Keratinocyte (primary cell): ENCODE data around the gene MRTFA. TPM values are rescaled to one million over a fixed set of nuclear protein-coding genes. Genes with fewer than 3 reads are reported as not detected.
A peak's percentile ranks its signal among the peaks of the same experiment; 100 is the strongest.

Source experiments
- DNase-seq: peaks from one replicate; pipeline ENCODE4 v3.0.0-alpha.2; 2011; ENCODE audit warnings: low read depth, missing footprints, low spot score
- FAIRE-seq: peaks from 2 replicates; lab custom pipeline; 2011; peaks lifted over from hg19 to GRCh38; lab: Jason Lieb, UNC
- H2AFZ ChIP-seq: 2 replicates; pipeline ENCODE4 v1.6.0; 2012; ENCODE audit warnings: low read length, control low read depth, inconsistent platforms; ENCODE audit not compliant: control insufficient read depth
- H3K27ac ChIP-seq: 2 replicates; pipeline ENCODE4 v1.5.1; 2011; ENCODE audit warnings: low read length; ENCODE audit not compliant: control insufficient read depth, insufficient read depth
- H3K27me3 ChIP-seq: 3 replicates; pipeline ENCODE4 v1.6.0; 2011; ENCODE audit warnings: low read length; ENCODE audit not compliant: control insufficient read depth, insufficient read depth; ENCODE audit errors: extremely low read depth
- H3K36me3 ChIP-seq, 2 experiments: 2 replicates in 1 of 2; 3 replicates in 1 of 2; pipeline ENCODE4 v1.5.1; 2011; ENCODE audit warnings: low read length in 2 of 2, mild to moderate bottlenecking in 1 of 2; ENCODE audit not compliant: control insufficient read depth in 2 of 2, insufficient read depth in 2 of 2; ENCODE audit errors: extremely low read depth in 1 of 2
- H3K4me1 ChIP-seq: 3 replicates; pipeline ENCODE4 v1.5.1; 2011; ENCODE audit warnings: low read length; ENCODE audit not compliant: control insufficient read depth, insufficient read depth; ENCODE audit errors: extremely low read depth
- H3K4me2 ChIP-seq: 3 replicates; pipeline ENCODE4 v1.6.0; 2011; ENCODE audit warnings: low read depth, low read length; ENCODE audit not compliant: control insufficient read depth, insufficient read depth; ENCODE audit errors: extremely low read depth
- H3K4me3 ChIP-seq, 3 experiments: fragments of 200-600 bp in 1 of 3; sonication (generic) in 1 of 3; 2 replicates in 2 of 3; 3 replicates in 1 of 3; pipeline ENCODE4 v1.5.1; 2011 to 2016; ENCODE audit warnings: low read length in 3 of 3, mild to moderate bottlenecking in 3 of 3, control low read depth in 2 of 3, inconsistent platforms in 1 of 3, low read depth in 1 of 3, mixed read lengths in 1 of 3, mixed run types in 1 of 3, moderate library complexity in 1 of 3; ENCODE audit not compliant: control insufficient read depth in 2 of 3, insufficient read depth in 2 of 3; ENCODE audit errors: extremely low read depth in 1 of 3
- H3K79me2 ChIP-seq: 2 replicates; pipeline ENCODE4 v1.6.0; 2012; ENCODE audit warnings: low read length; ENCODE audit not compliant: control insufficient read depth, insufficient read depth
- H3K9ac ChIP-seq: 3 replicates; pipeline ENCODE4 v1.6.0; 2011; ENCODE audit warnings: low read length; ENCODE audit not compliant: control insufficient read depth, insufficient read depth; ENCODE audit errors: extremely low read depth
- H3K9me1 ChIP-seq: 3 replicates; pipeline ENCODE4 v1.6.0; 2011; ENCODE audit warnings: low read length; ENCODE audit not compliant: control insufficient read depth, insufficient read depth; ENCODE audit errors: extremely low read depth
- H3K9me3 ChIP-seq: 2 replicates; pipeline ENCODE4 v1.5.1; 2012; ENCODE audit warnings: low read depth, low read length; ENCODE audit not compliant: control insufficient read depth
- H4K20me1 ChIP-seq: 3 replicates; pipeline ENCODE4 v1.6.0; 2011; ENCODE audit warnings: low read length; ENCODE audit not compliant: control insufficient read depth, insufficient read depth; ENCODE audit errors: extremely low read depth
- CTCF ChIP-seq, 3 experiments: IDR thresholded peaks in 1 of 3; conservative IDR thresholded peaks in 1 of 3; optimal IDR thresholded peaks in 1 of 3; 2 replicates in 2 of 3; 3 replicates in 1 of 3; pipeline versions ENCODE3 to v1.5.1; 2011; ENCODE audit warnings: low read length in 3 of 3, mild to moderate bottlenecking in 3 of 3, moderate library complexity in 2 of 3, control low read depth in 1 of 3, inconsistent platforms in 1 of 3; ENCODE audit not compliant: insufficient read depth in 2 of 3; ENCODE audit errors: extremely low read depth in 1 of 3
- EZH2 ChIP-seq: IDR thresholded peaks from one replicate; pipeline ENCODE4 v1.6.1; 2012; ENCODE audit warnings: inconsistent platforms, mild to moderate bottlenecking, low read length, moderate library complexity
- dilution Hi-C: fragments of 300-500 bp; cut with MboI; formaldehyde crosslinking; loops from one replicate; pipeline ENCODE4 v1.7.0; 2020; ENCODE audit warnings: low sequenced_read_pairs; ENCODE audit not compliant: extremely low pct_ligation_motif_present
- polyA plus RNA-seq, 5 experiments: library from polyadenylated mRNA; depleted of rRNA in 3 of 5; stranded (reverse) in 3 of 5; stranded (forward) in 1 of 5; unstranded in 1 of 5; fragments of >200 nt; gene quantifications; 1 replicate in 1 of 5; 2 replicates in 3 of 5; 3 replicates in 1 of 5; pipeline versions ENCODE4 v1.2.1 to v1.2.3, GENCODE V29; 2011 to 2012; ENCODE audit warnings: missing spikeins in 2 of 5, low read depth in 1 of 5, low replicate concordance in 1 of 5

Gene MRTFA
- polyA plus RNA-seq, 1 donor (not counting 4 experiments of a cell fraction or from before 2014, with no cell fraction given) = 6.5 TPM

- H3K27me3 ChIP-seq = no peaks in the 10 kb centered on the region
- H4K20me1 ChIP-seq = peaks cover 16% of the 10 kb centered on the region
- FAIRE-seq (peak; percentile 48), DNase-seq (no peak)
- no peaks in the 10 kb centered on the region for H3K36me3 ChIP-seq
- TF ChIP-seq EZH2 (no peak), CTCF (optimal IDR thresholded peaks at IDR 0.05 in 1 of 3, IDR thresholded peaks at IDR 0.05 in 1 of 3, conservative IDR thresholded peaks at IDR 0.05 in 1 of 3; ENCODE audit: extremely low read depth in 1 of 3, insufficient read depth in 2 of 3, low read length in 3 of 3) (no peak)
- H3K4me3 ChIP-seq = peak overlapping the region; percentile 85 to 96 (median 95)
- peaks cover 22% of the 10 kb centered on the region for H3K4me1 ChIP-seq
- dilution Hi-C loops = loop anchor here (25.0 kb wide), 1 partner anchor 97 kb away; no protein-coding TSS in a partner anchor
- no peaks in the 10 kb centered on the region for H3K9me1 ChIP-seq
- H3K4me2 ChIP-seq = peak overlapping the region; percentile 82
- peaks cover 71% of the 10 kb centered on the region for H3K79me2 ChIP-seq
- H3K9me3 ChIP-seq = no peaks in the 10 kb centered on the region
- peak overlapping the region; percentile 88 for H3K27ac ChIP-seq
- peak overlapping the region; percentile 88 for H3K9ac ChIP-seq
- no peak overlapping the region for H2AFZ ChIP-seq
These were observed 2.2 kb downstream of the MRTFA start for GRCh38 chr22:40634119-40634903.

DNA sequence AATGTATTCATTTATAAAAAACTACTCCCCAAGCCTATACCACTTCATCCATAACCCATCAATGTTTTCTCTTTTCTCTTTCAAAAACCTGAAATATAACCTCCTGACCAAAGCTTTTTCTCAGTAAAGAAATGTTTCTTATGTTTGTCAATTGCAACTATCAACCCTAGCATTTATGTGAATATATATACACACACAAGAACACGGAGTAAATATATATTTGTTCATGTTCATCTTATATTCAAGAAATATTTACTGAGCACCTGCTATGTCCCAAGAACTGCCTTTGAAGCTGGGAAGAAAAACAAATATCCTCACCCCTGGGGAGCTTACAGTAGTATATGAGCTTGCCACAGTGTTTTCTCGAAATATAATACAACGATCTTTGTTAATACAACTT lies 3.5 kb downstream of the MRTFA start:
- Histone ChIP-seq H2AFZ (no peak overlapping the region), H3K4me1 (peaks cover 31% of the 10 kb centered on the region), H4K20me1 (peaks cover 22% of the 10 kb centered on the region), H3K79me2 (peaks cover 84% of the 10 kb centered on the region), H3K9me3 (no peaks in the 10 kb centered on the region), H3K4me2 (no peak overlapping the region), H3K9me1 (no peaks in the 10 kb centered on the region), H3K36me3 (no peaks in the 10 kb centered on the region), H3K27me3 (no peaks in the 10 kb centered on the region), H3K9ac (no peak overlapping the region), H3K4me3 (no peak overlapping the region), H3K27ac (no peak overlapping the region)
- FAIRE-seq = no peak
- no peak for DNase-seq
- TF ChIP-seq CTCF (optimal IDR thresholded peaks at IDR 0.05 in 1 of 3, IDR thresholded peaks at IDR 0.05 in 1 of 3, conservative IDR thresholded peaks at IDR 0.05 in 1 of 3; ENCODE audit: extremely low read depth in 1 of 3, insufficient read depth in 2 of 3, low read length in 3 of 3) (no peak), EZH2 (no peak)
- dilution Hi-C loops = loop anchor here (25.0 kb wide), 1 partner anchor 96 kb away; no protein-coding TSS in a partner anchor
